ENCODE data around the gene IFT57.

Gene IFT57

DNA sequence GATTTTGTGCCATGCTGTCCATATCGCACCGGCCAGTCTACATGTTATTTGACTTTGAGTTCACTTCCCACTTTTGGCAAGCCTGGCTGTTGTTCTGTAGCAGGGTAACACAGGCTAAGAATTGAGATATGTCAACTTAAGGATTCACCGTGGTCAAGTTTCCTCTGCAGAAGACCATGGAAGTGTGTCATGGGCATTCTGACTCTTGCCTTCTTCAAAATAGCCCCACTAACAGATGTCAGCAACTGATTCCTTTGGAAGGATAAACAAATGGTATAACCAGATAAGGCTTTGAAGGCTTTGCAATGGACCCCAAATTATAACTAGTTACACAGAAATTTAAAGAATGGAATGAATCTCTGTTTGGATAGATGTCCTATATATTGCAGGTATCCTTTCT, 111.3 kb downstream of the IFT57 start:
- no peak for TF ChIP-seq TAF1 (IDR thresholded peaks at IDR 0.05; ENCODE audit: low read depth)
- no peak for TF ChIP-seq CEBPB (IDR thresholded peaks at IDR 0.05)
- TF ChIP-seq ZBTB7A (IDR thresholded peaks at IDR 0.05; ENCODE audit: low read depth): no peak
- TF ChIP-seq USF1 (IDR thresholded peaks at IDR 0.05): no peak
- TF ChIP-seq TEAD4 (IDR thresholded peaks at IDR 0.05): no peak

Data from Ishikawa (cell line).